PC-9 (cell line): ENCODE data around the gene ZNF385B. TPM values are rescaled to one million over a fixed set of nuclear protein-coding genes. Genes with fewer than 3 reads are reported as not detected.

Experiments
- BruUV-seq: library from RNA; stranded (reverse); fragments of 400-500 nt; replicated peaks from 2 replicates; lab custom pipeline; 2021; lab: Mats Ljungman, UMichigan
- CTCF ChIA-PET: fragments of 300-600 bp; sonication (Branson Sonifier 250); formaldehyde crosslinking; loops from one replicate; lab custom pipeline; 2022; ENCODE audit warnings: antibody characterized with exemption; lab: Charles Lee
- POLR2A ChIA-PET: fragments of 300-600 bp; sonication (Branson Sonifier 250); formaldehyde crosslinking; loops from one replicate; lab custom pipeline; 2022; ENCODE audit warnings: antibody characterized with exemption; ENCODE audit not compliant: unreplicated experiment; lab: Charles Lee
- DNase-seq, 2 experiments: peaks; one replicate each; pipeline versions ENCODE4 v3.0.0 to v3.0.0-alpha.2; 2015 to 2022; ENCODE audit warnings: mixed read lengths in 1 of 2
- H2AFZ ChIP-seq: fragments of 200-600 bp; sonication (generic); 2 replicates; pipeline ENCODE4 v1.8.1; 2017; ENCODE audit warnings: antibody characterized with exemption
- H3F3A ChIP-seq: fragments of 200-600 bp; sonication (generic); 2 replicates; pipeline ENCODE4 v1.8.1; 2017; ENCODE audit warnings: antibody characterized with exemption, mild to moderate bottlenecking, low read depth; ENCODE audit not compliant: insufficient read depth
- H3K27ac ChIP-seq: fragments of 200-600 bp; sonication (generic); 2 replicates; pipeline ENCODE4 v1.6.1; 2016; ENCODE audit warnings: mixed run types
- H3K27me3 ChIP-seq: fragments of 200-600 bp; sonication (generic); 2 replicates; pipeline ENCODE4 v1.6.1; 2016; ENCODE audit warnings: low read depth, mixed run types; ENCODE audit not compliant: insufficient read depth
- H3K36me3 ChIP-seq: fragments of 200-600 bp; sonication (generic); 2 replicates; pipeline ENCODE4 v1.6.1; 2016; ENCODE audit warnings: low read depth, mixed run types
- H3K4me1 ChIP-seq: fragments of 200-600 bp; sonication (generic); replicated peaks from 2 replicates; pipeline ENCODE4 v1.6.1; 2016; ENCODE audit warnings: mixed run types; ENCODE audit not compliant: insufficient read depth
- H3K4me2 ChIP-seq: fragments of 200-600 bp; sonication (generic); 2 replicates; pipeline ENCODE4 v1.6.1; 2017; ENCODE audit warnings: mixed run types
- H3K4me3 ChIP-seq: fragments of 200-600 bp; sonication (generic); 2 replicates; pipeline ENCODE4 v1.6.1; 2016; ENCODE audit warnings: mixed run types
- H3K79me2 ChIP-seq: fragments of 200-600 bp; sonication (generic); 2 replicates; pipeline ENCODE4 v1.6.1; 2017; ENCODE audit warnings: low read depth, mixed run types
- H3K9me2 ChIP-seq: fragments of 200-600 bp; sonication (generic); 2 replicates; pipeline ENCODE4 v1.8.1; 2017; ENCODE audit warnings: mild to moderate bottlenecking; ENCODE audit not compliant: insufficient read depth
- H3K9me3 ChIP-seq: fragments of 200-600 bp; sonication (generic); 2 replicates; pipeline ENCODE4 v1.8.1; 2016; ENCODE audit warnings: low read depth; ENCODE audit not compliant: insufficient read depth
- H4K20me1 ChIP-seq: fragments of 200-600 bp; sonication (generic); 2 replicates; pipeline ENCODE4 v1.8.1; 2017; ENCODE audit not compliant: insufficient read depth
- EZH2 ChIP-seq: fragments of 200-600 bp; sonication (generic); IDR thresholded peaks from 2 replicates; pipeline ENCODE4 v1.8.0; 2017; ENCODE audit warnings: antibody characterized with exemption, low read depth
- intact Hi-C: fragments of 100-400 bp; cut with micrococcal nuclease; formaldehyde crosslinking; loops from one replicate; pipeline ENCODE4 v1.10.0; 2022; ENCODE audit not compliant: unreplicated experiment
- total RNA-seq: library from RNA; stranded (reverse); gene quantifications from 2 replicates; pipeline ENCODE4 v1.2.3, GENCODE V29; 2021
- TF ChIP-seq, protein P1 (sequence below): fragments of 200-600 bp; sonication (generic); conservative IDR thresholded peaks from 2 replicates; pipeline ENCODE4 v1.6.1; 2017; ENCODE audit warnings: mixed run types, antibody characterized with exemption, mild to moderate bottlenecking, moderate library complexity

The ZNF385B gene
- total RNA-seq, 1 experiment from 2014 or later = 4.1 TPM

- no peak for TF ChIP-seq EZH2
- TF ChIP-seq, protein P1, sequence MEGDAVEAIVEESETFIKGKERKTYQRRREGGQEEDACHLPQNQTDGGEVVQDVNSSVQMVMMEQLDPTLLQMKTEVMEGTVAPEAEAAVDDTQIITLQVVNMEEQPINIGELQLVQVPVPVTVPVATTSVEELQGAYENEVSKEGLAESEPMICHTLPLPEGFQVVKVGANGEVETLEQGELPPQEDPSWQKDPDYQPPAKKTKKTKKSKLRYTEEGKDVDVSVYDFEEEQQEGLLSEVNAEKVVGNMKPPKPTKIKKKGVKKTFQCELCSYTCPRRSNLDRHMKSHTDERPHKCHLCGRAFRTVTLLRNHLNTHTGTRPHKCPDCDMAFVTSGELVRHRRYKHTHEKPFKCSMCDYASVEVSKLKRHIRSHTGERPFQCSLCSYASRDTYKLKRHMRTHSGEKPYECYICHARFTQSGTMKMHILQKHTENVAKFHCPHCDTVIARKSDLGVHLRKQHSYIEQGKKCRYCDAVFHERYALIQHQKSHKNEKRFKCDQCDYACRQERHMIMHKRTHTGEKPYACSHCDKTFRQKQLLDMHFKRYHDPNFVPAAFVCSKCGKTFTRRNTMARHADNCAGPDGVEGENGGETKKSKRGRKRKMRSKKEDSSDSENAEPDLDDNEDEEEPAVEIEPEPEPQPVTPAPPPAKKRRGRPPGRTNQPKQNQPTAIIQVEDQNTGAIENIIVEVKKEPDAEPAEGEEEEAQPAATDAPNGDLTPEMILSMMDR = no peak
- no peaks in the 10 kb centered on the region for H3K9me3 ChIP-seq
- DNase-seq = no peak
- no peaks in the 10 kb centered on the region for H3K36me3 ChIP-seq
- intact Hi-C loops = loop anchor here (10.0 kb wide), 1 partner anchor 316 kb away; no protein-coding TSS in a partner anchor
- BruUV-seq = no TSS peak
- H3F3A ChIP-seq = no peaks in the 10 kb centered on the region
- H4K20me1 ChIP-seq = no peaks in the 10 kb centered on the region
- H3K4me3 ChIP-seq = no peak overlapping the region
- ChIA-PET CTCF (no interaction called here), POLR2A (interaction anchor here (0.6 kb wide), 1 partner anchor 976 kb away, joined by 7 read pairs; no protein-coding TSS in a partner anchor)
- H3K79me2 ChIP-seq = no peaks in the 10 kb centered on the region
- H3K27me3 ChIP-seq = no peaks in the 10 kb centered on the region
- no peak overlapping the region for H3K4me2 ChIP-seq
- no peak overlapping the region for H2AFZ ChIP-seq
- no peaks in the 10 kb centered on the region for H3K9me2 ChIP-seq
- H3K27ac ChIP-seq = no peak overlapping the region
- H3K4me1 ChIP-seq = no peaks in the 10 kb centered on the region
Measured at GRCh38 chr2:179758636-179759035, 102.8 kb downstream of the ZNF385B start.

GRCh38 chr2:179751163-179751809 lies 110.1 kb downstream of the ZNF385B start:
- peak in 1 of 2 experiments; percentile 10 for DNase-seq
- H3K27me3 ChIP-seq = no peaks in the 10 kb centered on the region
- TF ChIP-seq, protein P1 = peak; percentile 97
- TF ChIP-seq EZH2 = no peak
- no peaks in the 10 kb centered on the region for H3K79me2 ChIP-seq
- H3F3A ChIP-seq = no peaks in the 10 kb centered on the region
- H3K4me3 ChIP-seq = no peak overlapping the region
- no TSS peak for BruUV-seq
- H3K9me2 ChIP-seq = no peaks in the 10 kb centered on the region
- H3K4me1 ChIP-seq = no peaks in the 10 kb centered on the region
- H3K4me2 ChIP-seq = no peak overlapping the region
- H2AFZ ChIP-seq = no peak overlapping the region
- no peak overlapping the region for H3K27ac ChIP-seq
- ChIA-PET CTCF (no interaction called here), POLR2A (interaction anchor here (0.7 kb wide), 1 partner anchor 325 kb away, joined by 3 read pairs; no protein-coding TSS in a partner anchor)
- no peaks in the 10 kb centered on the region for H4K20me1 ChIP-seq
- H3K36me3 ChIP-seq = no peaks in the 10 kb centered on the region
- no peaks in the 10 kb centered on the region for H3K9me3 ChIP-seq
- intact Hi-C loops = loop anchor here (1.0 to 10.0 kb wide), 10 partner anchors 155 to 989 kb away; no protein-coding TSS in a partner anchor

DNA sequence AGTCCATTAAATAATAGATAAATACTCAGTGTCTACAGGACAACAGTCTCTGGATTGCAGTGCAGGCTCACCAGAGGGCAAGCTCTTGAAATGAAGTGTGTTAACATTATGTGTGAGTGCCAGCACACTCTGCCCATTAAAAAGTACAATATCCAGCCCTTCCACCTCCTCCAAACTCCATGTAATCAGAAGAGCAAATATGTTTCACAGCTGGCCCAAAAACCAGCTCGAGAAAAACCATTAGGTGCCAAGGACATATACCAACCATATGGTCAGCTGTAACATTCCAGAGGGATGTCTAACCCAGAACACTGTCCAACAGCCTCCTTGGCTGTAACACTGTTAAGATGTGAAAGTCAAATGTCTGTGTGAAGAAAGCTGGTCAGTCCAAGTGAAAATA lies 112.2 kb downstream of the ZNF385B start:
- intact Hi-C loops = loop anchor here (1.0 kb wide), 1 partner anchor 135 kb away; no protein-coding TSS in a partner anchor
- Histone ChIP-seq H3K27ac (no peak overlapping the region), H3K79me2 (no peaks in the 10 kb centered on the region), H3K9me3 (no peaks in the 10 kb centered on the region), H3K27me3 (no peaks in the 10 kb centered on the region), H3K36me3 (no peaks in the 10 kb centered on the region), H4K20me1 (no peaks in the 10 kb centered on the region), H3K4me1 (no peaks in the 10 kb centered on the region), H3F3A (no peaks in the 10 kb centered on the region), H3K9me2 (no peaks in the 10 kb centered on the region), H3K4me3 (no peak overlapping the region), H3K4me2 (no peak overlapping the region), H2AFZ (no peak overlapping the region)
- no peak for TF ChIP-seq EZH2
- TF ChIP-seq, protein P1 = no peak
- POLR2A ChIA-PET = interaction anchor here (0.6 to 0.7 kb wide), 4 partner anchors 136 to 460 kb away, joined by 3 to 7 read pairs (median 4); no protein-coding TSS in a partner anchor
- BruUV-seq = no TSS peak
- CTCF ChIA-PET = interaction anchor here (1.1 kb wide), 1 partner anchor 954 kb away, joined by 3 read pairs; no protein-coding TSS in a partner anchor
- DNase-seq = no peak
